Measurements from ENCODE around the gene ATP2B2.

Gene ATP2B2

GRCh38 chr3:10378742-10379141 lies 126.6 kb downstream of the ATP2B2 start:
- DNase-seq = no peak

- no peak for DNase-seq
These were observed 127.1 kb downstream of the ATP2B2 start for GRCh38 chr3:10378246-10378645.

GRCh38 chr3:10377148-10377725 lies 128.1 kb downstream of the ATP2B2 start:
- DNase-seq = no peak

GRCh38 chr3:10376353-10376752 lies 129.0 kb downstream of the ATP2B2 start:
- DNase-seq = no peak

- DNase-seq = no peak
These were observed 129.9 kb downstream of the ATP2B2 start for GRCh38 chr3:10375296-10376053.

- DNase-seq = no peak
These were observed 131.1 kb downstream of the ATP2B2 start for GRCh38 chr3:10374311-10374710.

GRCh38 chr3:10373686-10374261 lies 131.6 kb downstream of the ATP2B2 start:
- no peak for DNase-seq

GRCh38 chr3:10371789-10372188 lies 133.6 kb downstream of the ATP2B2 start:
- DNase-seq = no peak

GRCh38 chr3:10371167-10371566 lies 134.2 kb downstream of the ATP2B2 start:
- no peak for DNase-seq

- no peak for DNase-seq
These were observed 135.0 kb downstream of the ATP2B2 start for GRCh38 chr3:10370429-10370828.

- no peak for DNase-seq
These were observed 136.9 kb downstream of the ATP2B2 start for GRCh38 chr3:10368512-10368911.

- DNase-seq = no peak
These were observed 137.9 kb downstream of the ATP2B2 start for GRCh38 chr3:10367506-10367905.

- peak; percentile 22 to 33 for DNase-seq
These were observed 138.7 kb downstream of the ATP2B2 start for GRCh38 chr3:10366651-10367101.

GRCh38 chr3:10365791-10366190 lies 139.6 kb downstream of the ATP2B2 start:
- DNase-seq = no peak

GRCh38 chr3:10365316-10365715 lies 140.1 kb downstream of the ATP2B2 start:
- no peak for DNase-seq

GRCh38 chr3:10364806-10365205 lies 140.6 kb downstream of the ATP2B2 start:
- no peak for DNase-seq

GRCh38 chr3:10363935-10364334 lies 141.5 kb downstream of the ATP2B2 start:
- no peak for DNase-seq

GRCh38 chr3:10361375-10361774 lies 144.0 kb downstream of the ATP2B2 start:
- DNase-seq = no peak

GRCh38 chr3:10360478-10360877 lies 144.9 kb downstream of the ATP2B2 start:
- DNase-seq = no peak

GRCh38 chr3:10359761-10360161 lies 145.6 kb downstream of the ATP2B2 start:
- DNase-seq = no peak

- no peak for DNase-seq
These were observed 146.9 kb downstream of the ATP2B2 start for GRCh38 chr3:10358309-10358980.

GRCh38 chr3:10357592-10358308 lies 147.6 kb downstream of the ATP2B2 start:
- DNase-seq = no peak

- DNase-seq = no peak
These were observed 148.3 kb downstream of the ATP2B2 start for GRCh38 chr3:10357095-10357494.

All from stimulated activated CD4-positive, alpha-beta T cell treated with anti-CD3 and anti-CD28 coated beads, Interleukin-4, amount 100 ng/mL, for 4 hours (primary cell).